HG03342 (cell line): ENCODE measurements around the gene BBX.
"Not testable (repeated sequence)": the region's sequence is repeated elsewhere in the genome, so short reads cannot be mapped to it uniquely, and the experiment has no call there.

Experiments
- ATAC-seq: cut with Tn5 transposase; IDR thresholded peaks from one replicate; pipeline ENCODE4 v1.9.1; 2021; ENCODE audit warnings: mild to moderate bottlenecking, moderate library complexity; ENCODE audit not compliant: unreplicated experiment

Gene BBX

GRCh38 chr3:107540857-107541256 lies 18.1 kb downstream of the BBX start:
- ATAC-seq, result no peak

GRCh38 chr3:107542665-107543064 lies 19.9 kb downstream of the BBX start:
- ATAC-seq, result no peak

- no peak for ATAC-seq
Measured at GRCh38 chr3:107543666-107544065, 20.9 kb downstream of the BBX start.

- ATAC-seq, result no peak
Measured at GRCh38 chr3:107545680-107546120, 22.9 kb downstream of the BBX start.

GRCh38 chr3:107548601-107549000 lies 25.8 kb downstream of the BBX start:
- no peak for ATAC-seq

- ATAC-seq, result peak; percentile 53
Measured at GRCh38 chr3:107555359-107555758, 32.6 kb downstream of the BBX start.

GRCh38 chr3:107557743-107558142 lies 35.0 kb downstream of the BBX start:
- ATAC-seq, result no peak

GRCh38 chr3:107560166-107560565 lies 37.4 kb downstream of the BBX start:
- ATAC-seq, result no peak

GRCh38 chr3:107561980-107562379 lies 39.2 kb downstream of the BBX start:
- no peak for ATAC-seq

- no peak for ATAC-seq
Measured at GRCh38 chr3:107562969-107563529, 40.3 kb downstream of the BBX start.

- not testable (repeated sequence) for ATAC-seq
Measured at GRCh38 chr3:107565244-107565643, 42.5 kb downstream of the BBX start.

GRCh38 chr3:107571089-107571488 lies 48.3 kb downstream of the BBX start:
- ATAC-seq, result not testable (repeated sequence)

- not testable (repeated sequence) for ATAC-seq
Measured at GRCh38 chr3:107571492-107571891, 48.7 kb downstream of the BBX start.

- peak; percentile 63 for ATAC-seq
Measured at GRCh38 chr3:107574650-107575049, 51.9 kb downstream of the BBX start.

GRCh38 chr3:107578091-107578490 lies 55.3 kb downstream of the BBX start:
- no peak for ATAC-seq

- ATAC-seq, result no peak
Measured at GRCh38 chr3:107578523-107578922, 55.8 kb downstream of the BBX start.

GRCh38 chr3:107579371-107579770 lies 56.6 kb downstream of the BBX start:
- no peak for ATAC-seq

- no peak for ATAC-seq
Measured at GRCh38 chr3:107581230-107581629, 58.5 kb downstream of the BBX start.

- ATAC-seq, result no peak
Measured at GRCh38 chr3:107588217-107588616, 65.5 kb downstream of the BBX start.

- ATAC-seq, result peak; percentile 66
Measured at GRCh38 chr3:107589454-107589853, 66.7 kb downstream of the BBX start.

GRCh38 chr3:107590786-107591185 lies 68.0 kb downstream of the BBX start:
- no peak for ATAC-seq

- ATAC-seq, result no peak
Measured at GRCh38 chr3:107592073-107592472, 69.3 kb downstream of the BBX start.

- no peak for ATAC-seq
Measured at GRCh38 chr3:107594870-107595269, 72.1 kb downstream of the BBX start.
